Immature natural killer cell (primary cell): ENCODE results near the gene COL28A1. TPM values are rescaled to one million over a fixed set of nuclear protein-coding genes. Genes with fewer than 3 reads are reported as not detected.

Experiments
- DNase-seq, 3 donors: peaks; one replicate each; pipeline ENCODE4 v3.0.0; 2022; ENCODE audit warnings: mixed read lengths in 1 of 3
- H3K27ac Mint-ChIP-seq, 6 donors: one replicate each; pipeline ENCODE4 v1.8.0; 2020; ENCODE audit warnings: mixed read lengths in 6 of 6, mild to moderate bottlenecking in 5 of 6, inconsistent platforms in 4 of 6, moderate library complexity in 3 of 6
- H3K27me3 Mint-ChIP-seq, 3 donors: one replicate each; pipeline ENCODE4 v1.8.0; 2020 to 2021; ENCODE audit warnings: low read depth in 3 of 3, mild to moderate bottlenecking in 3 of 3, mixed read lengths in 3 of 3, moderate library complexity in 3 of 3, inconsistent platforms in 1 of 3
- H3K36me3 Mint-ChIP-seq, 3 donors: one replicate each; pipeline ENCODE4 v1.8.0; 2020; ENCODE audit warnings: mixed read lengths in 3 of 3, inconsistent platforms in 2 of 3, mild to moderate bottlenecking in 2 of 3
- H3K4me1 Mint-ChIP-seq, 2 donors: one replicate each; pipeline ENCODE4 v1.8.0; 2020; ENCODE audit warnings: inconsistent platforms in 2 of 2, mild to moderate bottlenecking in 2 of 2, mixed read lengths in 2 of 2, moderate library complexity in 1 of 2
- H3K4me3 Mint-ChIP-seq, 5 donors: one replicate each; pipeline ENCODE4 v1.8.0; 2020; ENCODE audit warnings: mild to moderate bottlenecking in 5 of 5, mixed read lengths in 5 of 5, inconsistent platforms in 3 of 5, moderate library complexity in 3 of 5
- H3K9me3 Mint-ChIP-seq, 6 donors: one replicate each; pipeline ENCODE4 v1.8.0; 2020; ENCODE audit warnings: mild to moderate bottlenecking in 6 of 6, mixed read lengths in 6 of 6, inconsistent platforms in 4 of 6, moderate library complexity in 3 of 6
- polyA plus RNA-seq, 3 donors: library from polyadenylated mRNA; unstranded; fragments of 300-500 nt; fragmentation: Illumina TruSeq; gene quantifications; one replicate each; pipeline ENCODE4 v1.2.3, GENCODE V29; 2021

The COL28A1 gene
- polyA plus RNA-seq, 3 donors from 2014 or later: not detected

DNA sequence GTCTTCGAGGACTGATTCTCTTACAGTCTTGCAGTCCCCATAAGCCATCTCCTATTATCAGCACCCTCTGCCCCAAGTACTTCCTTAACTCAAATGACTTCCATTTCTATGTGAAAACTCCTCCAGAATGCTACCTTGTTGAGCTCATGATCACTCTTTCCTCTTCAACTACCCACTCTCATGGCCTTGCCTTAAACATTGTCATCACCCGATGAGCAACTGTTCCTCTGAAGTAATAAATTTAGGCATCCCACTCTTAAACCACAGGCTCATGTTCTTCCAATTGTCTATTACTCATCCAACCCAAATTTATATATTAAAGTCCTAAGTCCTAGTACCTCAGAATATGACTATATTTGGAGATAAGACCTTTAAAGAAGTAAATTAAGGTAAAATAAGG lies 200.5 kb downstream of the COL28A1 start:
- Mint-ChIP-seq H3K36me3 (no peaks in the 10 kb centered on the region), H3K4me1 (peaks cover 5 to 14% of the 10 kb centered on the region in 2 donors), H3K27me3 (peaks cover 0 to 2% (median 2%) of the 10 kb centered on the region in 3 donors), H3K9me3 (no peaks in the 10 kb centered on the region), H3K4me3 (no peak overlapping the region), H3K27ac (no peak overlapping the region)
- DNase-seq: no peak

DNA sequence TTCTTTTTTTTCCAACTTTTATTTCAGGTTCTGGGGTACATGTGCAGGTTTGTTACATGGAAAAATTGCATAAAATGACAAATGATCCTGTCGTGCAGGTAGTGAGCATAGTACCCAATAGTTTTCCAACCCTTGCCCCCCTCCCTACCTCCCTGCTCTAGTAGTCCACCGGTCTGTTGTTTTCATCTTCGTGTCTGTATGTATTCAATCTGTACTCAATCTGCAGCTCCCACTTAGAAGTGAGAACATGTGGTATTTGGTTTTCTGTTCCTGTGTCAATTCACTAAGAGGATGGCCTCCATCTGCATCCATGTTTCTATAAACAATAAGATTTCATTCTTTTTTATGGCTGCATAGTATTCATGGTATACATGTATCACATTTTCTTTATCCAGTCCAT lies 202.1 kb downstream of the COL28A1 start:
- Mint-ChIP-seq H3K9me3 (no peaks in the 10 kb centered on the region), H3K4me1 (peaks cover 5 to 14% of the 10 kb centered on the region in 2 donors), H3K27me3 (peaks cover 0 to 2% (median 2%) of the 10 kb centered on the region in 3 donors), H3K27ac (no peak overlapping the region), H3K36me3 (no peaks in the 10 kb centered on the region), H3K4me3 (peak overlapping the region in 1 of 5 donors; percentile 28)
- peak in 2 of 3 donors; percentile 2 to 3 for DNase-seq

DNA sequence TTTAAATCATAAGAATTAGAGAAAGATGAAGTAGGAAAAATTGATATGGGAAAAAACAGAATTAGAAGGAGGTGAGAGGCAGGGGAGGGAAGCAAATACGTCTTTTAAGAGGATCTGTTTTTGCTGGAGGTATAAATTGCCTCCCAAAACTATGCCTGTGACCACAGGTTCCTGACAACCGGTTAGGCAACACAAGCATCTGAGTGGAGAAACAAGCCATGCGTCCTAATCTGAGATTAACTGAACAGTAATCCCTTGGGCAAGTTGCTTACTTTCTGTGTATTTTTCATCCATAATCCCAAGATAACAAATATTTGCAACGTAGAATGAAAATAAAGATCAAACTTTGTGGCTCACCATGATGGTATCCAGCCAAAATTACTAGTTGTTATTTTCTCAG lies 204.2 kb downstream of the COL28A1 start:
- H3K27ac Mint-ChIP-seq: no peak overlapping the region
- no peak for DNase-seq
- H3K9me3 Mint-ChIP-seq: no peaks in the 10 kb centered on the region
- no peak overlapping the region for H3K4me3 Mint-ChIP-seq
- no peaks in the 10 kb centered on the region for H3K36me3 Mint-ChIP-seq
- H3K4me1 Mint-ChIP-seq: peaks cover 5 to 14% of the 10 kb centered on the region in 2 donors
- peaks cover 0 to 2% (median 2%) of the 10 kb centered on the region in 3 donors for H3K27me3 Mint-ChIP-seq

DNA sequence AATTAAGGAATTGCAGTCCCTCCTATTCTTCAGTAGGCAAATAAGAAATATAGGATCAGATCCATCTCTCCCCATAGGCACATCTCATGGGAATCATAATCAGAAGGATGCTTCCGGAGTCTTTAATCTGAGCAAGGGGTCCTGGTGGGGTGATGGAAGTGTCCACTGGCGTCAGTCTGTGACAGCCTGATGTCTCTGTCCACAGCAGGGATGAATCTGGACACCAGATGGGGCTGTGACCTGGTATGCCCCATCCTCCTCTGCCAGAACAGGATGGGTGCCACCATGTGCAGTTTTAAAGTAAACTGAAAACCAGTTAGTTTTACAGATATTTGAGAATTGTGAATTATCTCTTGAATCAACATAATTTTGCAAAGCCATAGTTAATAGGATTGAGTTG lies 204.7 kb downstream of the COL28A1 start:
- H3K27ac Mint-ChIP-seq: no peak overlapping the region
- no peaks in the 10 kb centered on the region for H3K36me3 Mint-ChIP-seq
- peaks cover 5 to 14% of the 10 kb centered on the region in 2 donors for H3K4me1 Mint-ChIP-seq
- no peak overlapping the region for H3K4me3 Mint-ChIP-seq
- no peaks in the 10 kb centered on the region for H3K9me3 Mint-ChIP-seq
- H3K27me3 Mint-ChIP-seq: peaks cover 0 to 2% (median 2%) of the 10 kb centered on the region in 3 donors
- no peak for DNase-seq

DNA sequence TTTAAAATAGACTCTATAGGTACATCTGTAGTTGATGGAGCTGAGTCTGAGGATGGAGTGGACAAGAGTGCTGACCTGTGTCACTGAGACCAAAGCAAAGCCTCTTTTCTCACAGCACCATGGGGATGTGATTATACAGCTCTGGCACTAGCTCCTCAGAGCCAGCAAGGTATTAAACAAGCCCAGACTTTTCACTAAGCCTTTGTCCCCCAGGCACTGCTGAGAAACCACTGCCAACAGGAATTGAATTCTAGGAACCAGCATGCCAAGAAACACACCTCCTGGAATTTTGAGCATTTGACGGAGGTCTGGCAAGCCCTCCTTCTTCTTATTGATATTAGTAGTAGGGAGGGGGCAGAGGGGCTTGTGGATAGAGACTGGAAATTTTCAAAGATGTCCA lies 206.3 kb downstream of the COL28A1 start:
- Mint-ChIP-seq H3K36me3 (no peaks in the 10 kb centered on the region), H3K27me3 (peaks cover 0 to 2% (median 2%) of the 10 kb centered on the region in 3 donors), H3K27ac (no peak overlapping the region), H3K9me3 (no peaks in the 10 kb centered on the region), H3K4me3 (no peak overlapping the region), H3K4me1 (peaks cover 5 to 14% of the 10 kb centered on the region in 2 donors)
- no peak for DNase-seq

DNA sequence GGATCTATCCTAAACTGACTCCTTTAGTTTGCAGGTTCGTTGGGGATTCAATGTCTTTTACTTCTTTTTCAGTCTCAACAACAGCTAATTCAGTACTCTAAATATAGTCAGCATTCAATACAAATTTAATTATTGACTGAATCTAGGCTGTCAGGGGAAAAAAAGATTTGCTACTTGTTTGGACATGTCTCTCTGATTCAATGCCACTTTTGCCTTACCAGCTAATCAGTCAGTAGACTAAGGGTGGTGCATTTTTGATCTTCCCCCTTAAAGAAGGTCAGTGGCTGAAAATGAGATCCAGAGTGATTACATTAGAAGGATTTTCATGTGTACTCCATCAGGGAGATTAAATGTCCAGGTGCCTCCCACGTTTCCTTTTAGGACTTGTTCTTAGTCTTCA lies 208.2 kb downstream of the COL28A1 start:
- no peak overlapping the region for H3K27ac Mint-ChIP-seq
- H3K36me3 Mint-ChIP-seq: peaks cover 0 to 5% (median 0%) of the 10 kb centered on the region in 3 donors
- no peaks in the 10 kb centered on the region for H3K9me3 Mint-ChIP-seq
- no peak overlapping the region for H3K4me3 Mint-ChIP-seq
- no peak for DNase-seq
- H3K27me3 Mint-ChIP-seq: peaks cover 0 to 2% (median 2%) of the 10 kb centered on the region in 3 donors
- no peaks in the 10 kb centered on the region for H3K4me1 Mint-ChIP-seq

DNA sequence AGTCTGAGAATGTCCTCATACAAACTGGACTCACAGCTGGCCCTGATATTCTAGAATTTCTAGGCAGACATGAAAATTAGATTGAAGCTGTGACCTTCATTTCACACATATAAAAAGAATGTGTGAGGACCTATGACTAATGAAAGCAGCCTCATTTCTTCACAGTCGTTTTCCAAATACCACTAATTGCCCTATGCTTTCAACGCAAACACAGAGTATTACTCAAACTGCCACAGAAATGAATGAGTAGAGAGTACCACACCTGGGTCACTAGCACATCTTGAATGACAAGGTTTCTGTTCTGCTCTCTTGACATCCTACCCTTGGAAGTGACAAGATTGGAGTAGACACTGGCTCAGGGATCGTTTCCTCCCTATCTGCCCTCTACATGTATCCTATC lies 211.0 kb downstream of the COL28A1 start:
- Mint-ChIP-seq H3K4me3 (no peak overlapping the region), H3K9me3 (no peaks in the 10 kb centered on the region), H3K4me1 (no peaks in the 10 kb centered on the region), H3K36me3 (peaks cover 0 to 5% (median 0%) of the 10 kb centered on the region in 3 donors), H3K27me3 (no peaks in the 10 kb centered on the region), H3K27ac (no peak overlapping the region)
- no peak for DNase-seq

DNA sequence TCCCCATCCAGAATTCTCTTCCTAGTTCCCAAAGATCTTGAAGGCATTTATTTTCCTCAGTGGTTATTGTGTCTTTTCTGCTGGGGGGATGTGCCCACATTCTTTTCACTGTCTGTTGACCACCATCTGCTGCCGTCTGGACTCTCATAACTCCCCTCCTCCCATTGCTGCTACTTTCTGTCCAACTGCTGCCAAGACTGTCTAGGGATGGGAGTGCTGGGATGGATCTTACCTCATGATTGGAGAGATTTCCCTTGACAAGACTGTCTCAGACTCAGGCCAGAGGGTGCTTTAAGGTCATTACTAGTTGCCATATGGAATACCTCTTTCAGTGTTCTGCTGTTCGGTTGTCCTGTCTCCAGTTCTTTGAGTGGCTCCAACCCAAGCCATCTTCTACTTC lies 211.8 kb downstream of the COL28A1 start:
- Mint-ChIP-seq H3K36me3 (peaks cover 0 to 5% (median 0%) of the 10 kb centered on the region in 3 donors), H3K4me3 (no peak overlapping the region), H3K27me3 (peaks cover 0 to 2% (median under 1%) of the 10 kb centered on the region in 3 donors), H3K4me1 (no peaks in the 10 kb centered on the region), H3K9me3 (no peaks in the 10 kb centered on the region), H3K27ac (no peak overlapping the region)
- no peak for DNase-seq

DNA sequence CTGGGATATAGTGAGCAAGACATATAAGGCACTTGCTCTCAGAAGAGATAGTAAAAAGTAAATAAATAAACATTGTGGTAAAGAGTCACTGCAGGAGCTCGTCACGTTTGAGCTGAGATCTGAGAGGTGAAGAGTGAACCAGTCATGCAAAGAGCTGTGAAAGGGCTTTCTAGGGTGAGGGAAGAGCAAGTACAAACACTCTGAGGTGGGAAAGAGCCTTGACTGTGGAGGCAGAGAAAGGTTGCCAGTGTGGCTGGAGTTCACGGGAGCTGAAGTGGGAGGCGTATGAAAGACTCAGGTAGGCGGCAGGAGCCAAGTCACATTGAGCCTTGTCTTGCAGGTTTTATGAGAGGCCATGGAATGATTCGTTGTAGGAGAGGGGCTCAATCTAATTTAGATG lies 212.3 kb downstream of the COL28A1 start:
- Mint-ChIP-seq H3K4me3 (no peak overlapping the region), H3K27ac (no peak overlapping the region), H3K9me3 (no peaks in the 10 kb centered on the region), H3K27me3 (peaks cover 0 to 2% (median 2%) of the 10 kb centered on the region in 3 donors), H3K4me1 (no peaks in the 10 kb centered on the region), H3K36me3 (peaks cover 0 to 5% (median 0%) of the 10 kb centered on the region in 3 donors)
- DNase-seq: no peak

DNA sequence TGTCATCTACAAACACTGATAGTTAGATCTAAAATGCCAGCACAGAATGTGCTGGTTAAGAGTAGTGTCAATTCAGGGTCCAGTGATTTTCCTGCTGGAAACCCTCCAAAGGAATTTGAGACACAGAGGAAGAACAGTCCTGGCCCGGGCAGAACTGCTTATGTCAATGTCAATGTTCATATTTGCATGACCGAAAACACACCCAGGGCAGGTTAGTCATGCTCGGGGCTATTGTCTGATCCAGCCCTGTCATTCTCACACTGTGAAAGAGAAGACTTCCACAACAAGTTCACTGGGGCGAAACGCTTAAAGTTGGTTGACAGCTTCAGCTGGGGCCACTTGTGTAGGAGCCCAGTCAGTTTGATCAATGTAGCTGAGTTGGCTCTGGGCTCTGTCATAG lies 214.0 kb downstream of the COL28A1 start:
- Mint-ChIP-seq H3K27ac (no peak overlapping the region), H3K9me3 (no peaks in the 10 kb centered on the region), H3K4me3 (no peak overlapping the region), H3K36me3 (peaks cover 0 to 5% (median 0%) of the 10 kb centered on the region in 3 donors), H3K4me1 (no peaks in the 10 kb centered on the region), H3K27me3 (peaks cover 0 to 4% (median 2%) of the 10 kb centered on the region in 3 donors)
- DNase-seq: no peak

DNA sequence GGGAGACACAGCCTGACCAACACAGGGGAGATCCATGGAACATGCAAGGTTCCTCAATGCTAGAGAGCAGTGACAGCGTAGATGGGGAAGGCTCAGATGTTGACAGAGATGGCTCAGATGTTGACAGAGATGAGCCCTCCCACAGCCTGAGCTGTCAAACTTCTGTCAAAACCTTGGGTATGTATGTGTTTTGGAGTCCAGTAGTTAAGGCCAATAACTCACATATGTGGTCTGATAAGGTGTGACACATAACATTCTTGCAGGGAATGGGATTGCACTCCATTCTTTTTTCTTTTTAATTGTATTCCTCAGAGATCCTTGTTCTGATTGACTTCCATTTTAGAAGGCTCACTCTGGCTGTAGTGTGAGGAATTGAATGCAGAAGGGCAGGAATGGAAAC lies 217.1 kb downstream of the COL28A1 start:
- no peaks in the 10 kb centered on the region for H3K9me3 Mint-ChIP-seq
- no peak overlapping the region for H3K4me3 Mint-ChIP-seq
- H3K27me3 Mint-ChIP-seq: peaks cover 0 to 4% (median 2%) of the 10 kb centered on the region in 3 donors
- DNase-seq: no peak
- no peaks in the 10 kb centered on the region for H3K4me1 Mint-ChIP-seq
- no peak overlapping the region for H3K27ac Mint-ChIP-seq
- peaks cover 0 to 5% (median 0%) of the 10 kb centered on the region in 3 donors for H3K36me3 Mint-ChIP-seq

DNA sequence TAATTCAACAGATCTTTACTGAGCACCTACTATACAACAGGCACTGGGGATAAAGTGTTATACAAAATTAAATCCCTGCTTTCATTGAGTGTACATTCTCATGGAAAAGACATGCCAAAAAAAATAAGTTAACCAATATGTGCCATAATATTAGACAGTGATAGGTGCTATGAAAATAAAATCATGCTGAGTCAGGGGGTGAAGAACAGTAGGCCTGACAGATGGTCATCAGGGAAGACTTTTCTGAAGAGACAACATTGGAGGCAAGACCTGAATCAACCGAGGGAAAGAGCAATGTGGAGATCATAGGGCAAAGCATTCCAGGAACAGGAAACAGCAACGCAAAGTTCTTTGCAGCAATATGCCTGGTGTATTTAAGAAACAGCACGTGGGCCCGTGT lies 217.8 kb downstream of the COL28A1 start:
- H3K27ac Mint-ChIP-seq: no peak overlapping the region
- no peak overlapping the region for H3K4me3 Mint-ChIP-seq
- no peaks in the 10 kb centered on the region for H3K9me3 Mint-ChIP-seq
- no peak for DNase-seq
- peaks cover 0 to 7% (median 2%) of the 10 kb centered on the region in 3 donors for H3K27me3 Mint-ChIP-seq
- H3K36me3 Mint-ChIP-seq: no peaks in the 10 kb centered on the region
- H3K4me1 Mint-ChIP-seq: no peaks in the 10 kb centered on the region

DNA sequence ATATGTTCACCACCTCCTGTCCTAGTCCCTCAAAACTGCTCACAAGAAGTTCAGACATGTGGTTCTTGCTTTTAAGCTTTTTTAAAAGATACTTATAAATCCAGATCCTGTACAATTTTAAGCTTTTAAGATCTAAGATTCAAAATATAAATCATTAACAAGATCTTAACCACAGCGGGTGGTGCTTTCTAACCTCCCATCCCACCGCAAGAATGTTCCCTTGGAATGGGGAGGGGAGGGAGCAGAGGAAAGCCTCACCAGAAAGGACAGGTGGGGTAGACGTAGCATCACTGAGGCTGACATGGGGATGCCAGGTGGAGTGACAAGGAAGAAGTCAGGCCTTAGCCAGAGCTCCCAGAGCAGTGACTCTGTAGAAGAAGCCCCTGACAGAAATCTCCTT lies 219.8 kb downstream of the COL28A1 start:
- no peaks in the 10 kb centered on the region for H3K36me3 Mint-ChIP-seq
- peaks cover 2 to 7% (median 2%) of the 10 kb centered on the region in 3 donors for H3K27me3 Mint-ChIP-seq
- DNase-seq: no peak
- H3K4me1 Mint-ChIP-seq: no peaks in the 10 kb centered on the region
- no peak overlapping the region for H3K27ac Mint-ChIP-seq
- H3K9me3 Mint-ChIP-seq: no peaks in the 10 kb centered on the region
- H3K4me3 Mint-ChIP-seq: no peak overlapping the region

DNA sequence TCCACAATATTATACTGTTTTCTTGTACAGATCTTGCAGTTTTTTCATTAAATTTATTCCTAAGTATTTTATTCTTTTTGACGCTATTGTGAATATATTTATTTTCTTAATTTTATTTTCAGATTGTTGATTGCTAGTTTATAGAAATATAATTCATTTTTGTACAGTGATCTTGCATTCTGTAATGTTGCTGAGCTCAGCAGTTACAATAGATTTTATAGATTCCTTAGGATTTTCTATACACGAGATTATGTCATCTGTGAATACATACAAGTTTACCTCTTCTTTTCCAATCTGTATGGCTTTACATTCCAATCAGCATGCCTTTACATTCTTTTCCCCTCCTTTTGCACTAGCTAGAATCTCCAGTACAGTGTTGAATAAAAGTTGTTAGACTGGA lies 223.3 kb downstream of the COL28A1 start:
- Mint-ChIP-seq H3K4me1 (no peaks in the 10 kb centered on the region), H3K4me3 (no peak overlapping the region), H3K27ac (no peak overlapping the region), H3K36me3 (no peaks in the 10 kb centered on the region), H3K27me3 (peaks cover 0 to 6% (median 2%) of the 10 kb centered on the region in 3 donors), H3K9me3 (no peaks in the 10 kb centered on the region)
- DNase-seq: no peak

DNA sequence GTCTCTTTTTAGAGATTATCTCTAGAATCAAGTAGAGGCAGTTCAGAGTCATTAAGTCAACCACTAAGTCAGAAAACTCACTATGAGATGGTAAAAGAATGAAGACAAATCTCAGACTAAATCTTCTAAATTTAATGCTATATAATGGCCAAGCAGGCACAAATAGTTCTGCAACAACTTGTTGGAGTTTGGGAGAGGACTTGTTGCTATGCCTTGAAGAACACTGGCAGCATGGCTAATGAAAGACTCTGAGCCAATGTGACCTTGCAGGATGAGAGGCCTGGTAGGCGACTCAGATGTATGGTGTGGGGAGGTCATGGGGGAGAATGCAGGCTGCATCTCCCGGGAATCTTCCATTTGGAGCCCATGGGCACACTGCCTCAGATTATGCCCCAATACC lies 224.7 kb downstream of the COL28A1 start:
- H3K36me3 Mint-ChIP-seq: no peaks in the 10 kb centered on the region
- DNase-seq: no peak
- H3K4me1 Mint-ChIP-seq: no peaks in the 10 kb centered on the region
- no peaks in the 10 kb centered on the region for H3K9me3 Mint-ChIP-seq
- H3K27me3 Mint-ChIP-seq: peaks cover 2 to 9% (median 3%) of the 10 kb centered on the region in 3 donors
- H3K4me3 Mint-ChIP-seq: no peak overlapping the region
- H3K27ac Mint-ChIP-seq: no peak overlapping the region
